Heart left ventricle (tissue), 16 donors: Measurements from ENCODE around the gene COMMD10. TPM values are rescaled to one million over a fixed set of nuclear protein-coding genes. Genes with fewer than 3 reads are reported as not detected.

Experiments used
- ATAC-seq, 4 donors: fragments of 200-7000 bp; cut with Tn5 transposase; one replicate each; pipeline ENCODE4 v1.9.1; 2020 to 2022; ENCODE audit warnings: moderate library complexity in 4 of 4, mild to moderate bottlenecking in 3 of 4, moderate number of reproducible peaks in 1 of 4
- DNase-seq, 5 donors: peaks; one replicate each; pipeline ENCODE4 v3.0.0-alpha.2; 2020
- H3K27ac ChIP-seq, 12 donors: fragments of 200-600 bp; sonication (generic) in 4 of 12; one replicate each; pipeline versions ENCODE4 v1.5.0 to v1.8.0; 2016 to 2022; ENCODE audit warnings: mild to moderate bottlenecking in 2 of 12
- H3K27me3 ChIP-seq, 9 donors: fragments of 200-600 bp; sonication (generic) in 2 of 9; one replicate each; pipeline versions ENCODE4 v1.5.1 to v1.8.0; 2016 to 2022; ENCODE audit warnings: mild to moderate bottlenecking in 3 of 9
- H3K36me3 ChIP-seq, 9 donors: fragments of 200-600 bp; sonication (generic) in 2 of 9; one replicate each; pipeline versions ENCODE4 v1.5.0 to v1.8.0; 2018 to 2022; ENCODE audit warnings: mild to moderate bottlenecking in 2 of 9
- H3K4me1 ChIP-seq, 12 donors: fragments of 200-600 bp; sonication (generic) in 4 of 12; one replicate each; pipeline versions ENCODE4 v1.5.0 to v1.8.0; 2016 to 2022; ENCODE audit warnings: mild to moderate bottlenecking in 3 of 12
- H3K4me3 ChIP-seq, 12 donors: fragments of 200-600 bp; sonication (generic) in 4 of 12; one replicate each; pipeline versions ENCODE4 v1.5.0 to v1.8.0; 2017 to 2022; ENCODE audit warnings: mild to moderate bottlenecking in 9 of 12, moderate library complexity in 4 of 12
- H3K9me3 ChIP-seq, 12 donors: fragments of 200-600 bp; sonication (generic) in 4 of 12; one replicate each; pipeline versions ENCODE4 v1.5.0 to v1.8.0; 2016 to 2022; ENCODE audit warnings: mild to moderate bottlenecking in 1 of 12
- POLR2A ChIP-seq, 2 donors: fragments of 450-650 bp; IDR thresholded peaks; one replicate each; pipeline ENCODE4 v1.6.1; 2017; ENCODE audit warnings: antibody characterized with exemption in 2 of 2, mild to moderate bottlenecking in 2 of 2, moderate library complexity in 2 of 2
- WGBS, 4 donors: extraction: QIAGEN DNeasy Blood & Tissue Kit in 2 of 4; methylation state at CpG; one replicate each; pipeline versions ENCODE4 v1.1.5 to v1.1.7; 2013 to 2018; 5-methylcytosine and 5-hydroxymethylcytosine counted together
- intact Hi-C, 10 donors: fragments of 100-400 bp; cut with DNase I; formaldehyde crosslinking; loops; one replicate each; pipeline versions ENCODE4 v1.11.1 to v1.14.2; 2022
- polyA plus RNA-seq, 2 donors: library from polyadenylated mRNA; stranded (reverse); fragments of 200-250 nt; gene quantifications; one replicate each; pipeline ENCODE4 v1.2.3, GENCODE V29; 2013
- total RNA-seq, 9 donors: library from RNA; depleted of rRNA in 2 of 9; stranded (reverse); fragments of >200 nt in 2 of 9; fragmentation: NEBNext Ultra II Directional in 3 of 9; extraction: Animal tissue kit (Norgen Biotek cat#: 25700) in 3 of 9; gene quantifications; one replicate each; pipeline versions ENCODE4 v1.1.0 to v1.2.4, GENCODE V29; 2016 to 2023
- TF ChIP-seq, protein P1 (sequence below), 12 donors: fragments of 200-600 bp; sonication (generic) in 4 of 12; IDR thresholded peaks; one replicate each; pipeline versions ENCODE4 v1.5.0 to v1.8.0; 2018 to 2022; ENCODE audit warnings: antibody characterized with exemption in 12 of 12, mild to moderate bottlenecking in 5 of 12
- donor health status: ischemic (EF 13 %, LVEDD 7.1; RV severe dilation, severe dysfunction).
- donor health status: healthy with polysubstance abuse.
- donor health status: DM: no; HTN: yes; CAD: no.
- donor health status: DM: no; HTN: no; CAD: no.
- donor health status: ischemic (EF 25% LVEDD 6.9; RV normal size, moderate dysfunction).
- donor health status: ischemic (EF 25% LVEDD 5.7; RV mildly dilated, moderate dysfunction).
- donor health status: healthy.
- donor health status: DM: yes; HTN: yes; CAD: no.
- donor health status: ischemic (EF 35%, LVEDD 5.7; RV mildly dilated, moderate dysfunction).
- donor health status: nonischemic (EF 11% LVEDD 7.7; RV severe dilation, severe dysfunction).
- donor health status: DM: yes; HTN: yes; CAD: no.
- donor health status: PGD.
- donor health status: ischemic (EF 29% LVEDD 5.4; RV normal size, mild dysfunction).
- donor health status: nonischemic (EF 23%, LVEDD 6.1; RV moderate dilation, normal function).

The COMMD10 gene
- total and polyA plus RNA-seq, 11 donors = 25.2 to 42.2 (median 29.8) TPM

- no peak overlapping the region for H3K27ac ChIP-seq
- TF ChIP-seq, protein P1, sequence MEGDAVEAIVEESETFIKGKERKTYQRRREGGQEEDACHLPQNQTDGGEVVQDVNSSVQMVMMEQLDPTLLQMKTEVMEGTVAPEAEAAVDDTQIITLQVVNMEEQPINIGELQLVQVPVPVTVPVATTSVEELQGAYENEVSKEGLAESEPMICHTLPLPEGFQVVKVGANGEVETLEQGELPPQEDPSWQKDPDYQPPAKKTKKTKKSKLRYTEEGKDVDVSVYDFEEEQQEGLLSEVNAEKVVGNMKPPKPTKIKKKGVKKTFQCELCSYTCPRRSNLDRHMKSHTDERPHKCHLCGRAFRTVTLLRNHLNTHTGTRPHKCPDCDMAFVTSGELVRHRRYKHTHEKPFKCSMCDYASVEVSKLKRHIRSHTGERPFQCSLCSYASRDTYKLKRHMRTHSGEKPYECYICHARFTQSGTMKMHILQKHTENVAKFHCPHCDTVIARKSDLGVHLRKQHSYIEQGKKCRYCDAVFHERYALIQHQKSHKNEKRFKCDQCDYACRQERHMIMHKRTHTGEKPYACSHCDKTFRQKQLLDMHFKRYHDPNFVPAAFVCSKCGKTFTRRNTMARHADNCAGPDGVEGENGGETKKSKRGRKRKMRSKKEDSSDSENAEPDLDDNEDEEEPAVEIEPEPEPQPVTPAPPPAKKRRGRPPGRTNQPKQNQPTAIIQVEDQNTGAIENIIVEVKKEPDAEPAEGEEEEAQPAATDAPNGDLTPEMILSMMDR (IDR thresholded peaks at IDR 0.05) = no peak
- no peak for TF ChIP-seq POLR2A (IDR thresholded peaks at IDR 0.05)
- H3K36me3 ChIP-seq = no peaks in the 10 kb centered on the region
- no peaks in the 10 kb centered on the region for H3K4me1 ChIP-seq
- no peak overlapping the region for H3K4me3 ChIP-seq
- WGBS, 4 donors = 97 to 98% (median 98%) methylated on average over 3 of the region's 3 CpGs
- ATAC-seq (no peak), DNase-seq (no peak)
- intact Hi-C loops = no loop called here
- H3K27me3 ChIP-seq = no peaks in the 10 kb centered on the region
- peaks cover 0 to 21% (median 0%) of the 10 kb centered on the region in 12 donors for H3K9me3 ChIP-seq
Observed at GRCh38 chr5:116248432-116248831, 163.6 kb downstream of the COMMD10 start.

DNA sequence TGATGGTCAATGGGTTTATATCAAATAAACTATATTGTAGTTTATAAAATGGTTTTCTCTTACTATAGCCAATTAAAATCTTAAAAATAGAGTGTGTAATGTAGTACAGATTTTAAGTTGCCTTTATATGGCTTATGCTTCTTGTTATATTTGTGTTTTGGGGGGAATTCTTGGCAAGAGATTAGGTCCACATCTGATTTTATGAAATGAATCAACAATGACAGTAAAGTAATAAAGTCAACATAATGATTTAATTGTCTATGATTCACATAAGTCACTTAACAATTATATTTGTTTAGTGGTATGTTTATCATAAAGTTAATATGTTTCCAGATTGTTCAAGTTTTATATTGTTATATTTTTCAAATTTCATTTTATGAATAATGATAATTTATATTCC is 164.8 kb downstream of the COMMD10 start:
- no peak overlapping the region for H3K4me3 ChIP-seq
- no peaks in the 10 kb centered on the region for H3K27me3 ChIP-seq
- ATAC-seq (no peak), DNase-seq (no peak)
- TF ChIP-seq, protein P1 (IDR thresholded peaks at IDR 0.05) = no peak
- TF ChIP-seq POLR2A (IDR thresholded peaks at IDR 0.05) = no peak
- no peak overlapping the region for H3K27ac ChIP-seq
- no peaks in the 10 kb centered on the region for H3K4me1 ChIP-seq
- H3K36me3 ChIP-seq = no peaks in the 10 kb centered on the region
- intact Hi-C loops = no loop called here
- peaks cover 0 to 21% (median 0%) of the 10 kb centered on the region in 12 donors for H3K9me3 ChIP-seq

DNA sequence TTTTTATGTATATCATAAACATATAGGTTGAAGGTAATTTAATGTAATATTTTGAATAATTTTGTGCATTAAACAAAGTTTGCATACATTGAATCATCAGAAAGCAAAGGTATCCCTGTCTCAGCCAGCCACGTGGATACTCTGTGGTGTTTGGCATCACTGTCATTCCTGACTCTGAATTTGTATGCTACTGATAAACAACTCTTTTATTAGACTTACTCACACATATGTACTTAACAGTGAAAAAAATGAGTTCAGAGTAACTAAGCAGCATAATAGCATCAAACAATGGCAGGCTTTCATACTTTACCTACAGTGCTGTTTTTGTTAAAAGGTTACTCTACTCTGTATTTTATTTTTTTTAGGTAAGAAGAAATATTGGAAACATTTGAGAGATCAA is 171.9 kb downstream of the COMMD10 start:
- Histone ChIP-seq H3K4me3 (no peak overlapping the region), H3K4me1 (peaks cover 0 to 6% (median 0%) of the 10 kb centered on the region in 12 donors), H3K27ac (no peak overlapping the region), H3K9me3 (peaks cover 0 to 18% (median 0%) of the 10 kb centered on the region in 12 donors), H3K36me3 (no peaks in the 10 kb centered on the region), H3K27me3 (no peaks in the 10 kb centered on the region)
- ATAC-seq (peak in 2 of 4 donors; percentile 53 to 55), DNase-seq (no peak)
- intact Hi-C loops = no loop called here
- WGBS, 4 donors = 52 to 59% (median 54%) methylated on average over 1 of the region's 1 CpG
- TF ChIP-seq POLR2A (IDR thresholded peaks at IDR 0.05) = no peak
- TF ChIP-seq, protein P1 (IDR thresholded peaks at IDR 0.05) = no peak

- DNase-seq (no peak), ATAC-seq (no peak)
- H3K4me1 ChIP-seq = no peaks in the 10 kb centered on the region
- 95 to 98% (median 97%) methylated on average over 3 of the region's 3 CpGs for WGBS, 4 donors
- no peaks in the 10 kb centered on the region for H3K27me3 ChIP-seq
- TF ChIP-seq POLR2A (IDR thresholded peaks at IDR 0.05) = no peak
- TF ChIP-seq, protein P1 (IDR thresholded peaks at IDR 0.05) = no peak
- H3K36me3 ChIP-seq = no peaks in the 10 kb centered on the region
- no peaks in the 10 kb centered on the region for H3K9me3 ChIP-seq
- intact Hi-C loops = no loop called here
- no peak overlapping the region for H3K4me3 ChIP-seq
- H3K27ac ChIP-seq = no peak overlapping the region
Observed at GRCh38 chr5:116265471-116265870, 180.6 kb downstream of the COMMD10 start.
